Fibroblast of gingiva (primary cell): ENCODE results near the gene GTPBP3.
"Not testable (repeated sequence)": the region's sequence is repeated elsewhere in the genome, so short reads cannot be mapped to it uniquely, and the experiment has no call there.

Experiments used
- DNase-seq: peaks from one replicate; pipeline ENCODE4 v3.0.0-alpha.2; 2011; ENCODE audit warnings: low read depth

GTPBP3 gene, protein sequence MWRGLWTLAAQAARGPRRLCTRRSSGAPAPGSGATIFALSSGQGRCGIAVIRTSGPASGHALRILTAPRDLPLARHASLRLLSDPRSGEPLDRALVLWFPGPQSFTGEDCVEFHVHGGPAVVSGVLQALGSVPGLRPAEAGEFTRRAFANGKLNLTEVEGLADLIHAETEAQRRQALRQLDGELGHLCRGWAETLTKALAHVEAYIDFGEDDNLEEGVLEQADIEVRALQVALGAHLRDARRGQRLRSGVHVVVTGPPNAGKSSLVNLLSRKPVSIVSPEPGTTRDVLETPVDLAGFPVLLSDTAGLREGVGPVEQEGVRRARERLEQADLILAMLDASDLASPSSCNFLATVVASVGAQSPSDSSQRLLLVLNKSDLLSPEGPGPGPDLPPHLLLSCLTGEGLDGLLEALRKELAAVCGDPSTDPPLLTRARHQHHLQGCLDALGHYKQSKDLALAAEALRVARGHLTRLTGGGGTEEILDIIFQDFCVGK

DNA sequence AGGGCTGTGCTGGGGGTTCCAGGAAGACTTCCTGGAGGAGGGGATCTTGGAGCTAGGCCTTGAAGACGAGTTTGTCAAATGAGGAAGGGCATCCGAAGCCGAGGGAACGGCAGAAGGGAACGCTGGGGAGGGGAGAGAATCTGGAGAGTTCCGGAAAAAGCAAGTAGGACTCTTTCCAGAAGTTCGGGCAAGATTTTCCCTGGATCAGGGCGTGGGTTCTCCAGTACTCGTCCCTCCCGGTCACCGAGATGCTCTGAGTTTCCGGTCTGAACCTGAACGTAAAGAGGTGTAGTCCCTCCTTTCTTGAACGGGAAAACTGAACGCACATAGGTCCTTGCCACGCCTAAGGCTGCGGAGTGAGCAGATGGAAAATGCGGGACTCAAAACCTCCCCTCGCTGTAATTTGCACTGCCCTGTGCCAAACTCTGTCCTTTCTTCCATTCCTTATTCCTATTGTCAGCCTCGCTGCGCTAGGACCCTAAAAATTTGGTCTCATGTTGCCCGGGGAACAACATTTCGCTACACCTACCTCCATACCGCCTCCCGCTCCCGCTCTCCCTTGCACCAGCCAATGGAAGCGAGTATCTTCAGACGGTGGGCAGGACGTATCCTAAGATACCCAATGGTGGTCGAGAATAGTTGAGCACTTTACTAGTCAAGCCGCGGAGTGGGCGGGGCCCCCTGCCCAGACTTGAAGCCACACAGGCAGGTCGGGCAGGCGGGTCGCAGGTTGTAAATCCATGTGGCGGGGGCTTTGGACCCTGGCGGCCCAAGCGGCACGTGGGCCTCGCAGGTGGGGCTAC is at the start of gene GTPBP3:
GTPBP3 (plus strand) TSS at position 682 of the 803 bp plus-strand sequence; CDS start at position 741, 59 bp downstream.
- peak; percentile 98 for DNase-seq

DNA sequence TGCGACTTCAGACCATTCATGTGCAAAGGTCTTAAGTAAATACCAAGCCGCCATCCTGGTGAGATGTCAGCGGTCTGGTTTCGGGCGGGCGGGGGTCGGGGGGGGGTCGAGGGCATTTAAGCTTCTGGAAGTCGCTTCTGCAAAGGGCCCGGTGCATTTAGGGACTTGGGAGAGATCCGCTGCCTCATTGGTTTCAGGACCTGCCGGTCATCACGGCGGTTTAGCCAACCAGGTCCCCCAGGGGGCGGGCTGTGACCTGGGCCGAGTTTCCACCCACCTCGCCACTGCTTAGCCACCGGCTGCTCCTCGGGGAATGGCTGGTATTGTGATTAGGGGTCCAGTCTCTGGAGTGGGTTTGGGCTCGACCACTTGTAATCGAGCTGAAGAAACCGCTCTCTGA is 47.9 kb upstream of the GTPBP3 start:
- DNase-seq, result peak; percentile 86

DNA sequence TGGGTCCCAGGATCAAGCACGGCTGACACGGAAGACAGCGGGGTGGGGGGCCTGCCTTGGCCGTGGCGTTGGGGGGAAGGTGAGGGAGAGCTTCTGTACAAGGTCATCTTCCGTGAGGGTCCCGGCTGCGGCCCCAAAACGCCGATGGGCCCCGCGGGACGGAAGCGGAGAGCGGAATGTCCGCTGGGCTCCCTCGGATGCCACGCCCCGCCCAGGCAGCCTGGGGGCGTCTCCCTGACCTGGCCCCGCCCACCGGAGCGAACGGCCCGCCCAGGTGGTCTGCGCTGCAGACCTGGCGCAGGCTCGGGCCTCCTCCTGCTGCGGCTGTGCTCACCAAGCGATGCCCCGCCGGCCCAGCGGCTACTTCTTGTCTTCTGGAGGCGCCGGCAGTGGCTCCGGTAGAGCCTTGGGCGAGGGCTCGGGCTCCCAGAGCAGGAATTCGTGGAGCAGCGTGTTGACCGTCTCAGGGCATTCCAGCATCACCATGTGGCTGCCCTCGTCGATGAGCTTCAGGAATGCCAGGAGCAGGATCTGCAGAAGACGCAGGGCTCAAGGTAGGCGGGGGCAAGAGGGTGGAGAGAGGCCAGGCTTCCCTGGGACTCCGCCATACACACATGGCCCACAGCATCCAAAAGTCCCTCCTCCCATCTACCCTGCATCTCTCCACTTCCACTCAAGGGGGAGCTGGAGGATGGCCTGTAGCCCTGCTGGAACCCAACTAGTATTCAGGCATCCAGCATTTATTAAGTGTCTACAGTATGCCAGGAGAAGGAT is 44.9 kb upstream of the GTPBP3 start:
- DNase-seq, result peak; percentile 93

DNA sequence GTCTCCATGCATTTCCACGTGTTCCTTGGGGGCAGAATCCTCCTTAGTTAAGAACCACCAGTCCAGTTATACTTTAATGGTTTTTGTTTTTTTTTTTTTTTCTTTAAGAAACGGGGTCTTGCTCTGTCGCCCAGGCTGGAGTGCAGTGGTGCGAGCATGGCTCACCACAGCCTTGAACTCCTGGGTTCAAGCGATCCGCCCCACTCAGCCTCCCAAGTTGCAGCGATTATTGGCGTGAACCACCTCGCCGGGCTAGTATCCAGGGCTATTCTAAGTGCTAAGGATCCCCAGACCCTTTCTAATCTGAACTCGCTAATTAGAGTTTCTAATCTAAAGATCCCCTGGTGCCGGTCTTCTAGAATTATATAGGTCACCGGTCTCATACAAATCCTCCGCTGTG is 43.7 kb upstream of the GTPBP3 start:
- no peak for DNase-seq

DNA sequence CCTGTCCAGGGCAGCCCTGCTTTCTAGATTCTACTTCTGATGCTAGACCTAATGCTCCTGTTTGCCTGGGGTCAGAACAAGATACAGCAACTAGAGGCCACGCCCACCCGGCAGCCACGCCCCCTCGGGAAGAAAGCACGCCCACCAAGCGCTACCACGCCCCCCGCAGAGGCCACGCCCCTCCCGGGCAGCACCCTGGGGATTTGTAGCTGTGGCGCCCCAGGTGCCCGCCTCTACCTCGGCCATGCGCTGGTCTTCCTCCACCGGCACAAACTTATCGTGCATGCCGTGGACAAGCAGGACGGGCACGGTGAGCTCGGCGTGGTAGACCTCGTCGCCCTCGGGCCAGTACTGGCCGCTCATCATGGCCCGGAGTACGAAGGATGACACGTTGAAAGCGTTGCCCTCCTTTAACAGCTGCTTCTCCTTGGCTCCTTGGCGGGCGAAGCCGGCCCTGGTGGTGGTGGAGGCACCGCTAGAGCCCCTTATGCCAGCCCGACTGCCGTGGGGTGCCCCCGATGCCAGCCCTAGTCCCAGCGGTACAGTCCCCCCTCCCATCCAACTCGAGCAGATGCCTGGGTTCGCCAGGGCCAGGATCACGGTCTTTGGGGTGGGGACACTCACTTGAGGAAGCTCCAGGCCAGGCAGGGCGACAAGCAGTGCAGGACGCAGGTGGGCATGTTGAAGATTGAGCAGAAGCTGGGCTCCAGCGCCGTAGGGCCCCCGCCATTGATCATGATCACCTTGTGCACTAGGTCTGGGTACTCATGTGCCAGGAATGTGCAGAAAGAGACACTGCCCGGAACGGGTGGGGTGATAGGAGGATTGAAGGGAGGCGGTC is 43.1 kb upstream of the GTPBP3 start:
- DNase-seq, result no peak

DNA sequence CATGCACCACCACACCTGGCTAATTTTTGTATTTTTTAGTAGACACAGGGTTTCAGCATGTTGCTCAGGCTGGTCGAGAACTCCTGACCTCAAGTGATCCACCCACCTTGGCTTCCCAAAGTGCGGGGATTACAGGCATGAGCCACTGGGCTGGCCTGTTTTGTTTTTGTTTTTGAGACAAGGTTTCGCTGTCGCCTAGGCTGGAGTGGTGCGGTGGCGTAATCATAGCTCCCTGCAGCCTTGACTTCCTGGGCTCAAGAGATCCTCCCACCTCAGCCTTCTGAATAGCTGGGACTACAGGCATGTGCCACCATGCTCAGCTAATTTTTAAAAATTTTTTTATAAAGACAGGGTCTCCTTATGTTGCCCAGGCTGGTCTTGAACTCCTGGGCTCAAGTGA is 41.8 kb upstream of the GTPBP3 start:
- DNase-seq, result not testable (repeated sequence)

DNA sequence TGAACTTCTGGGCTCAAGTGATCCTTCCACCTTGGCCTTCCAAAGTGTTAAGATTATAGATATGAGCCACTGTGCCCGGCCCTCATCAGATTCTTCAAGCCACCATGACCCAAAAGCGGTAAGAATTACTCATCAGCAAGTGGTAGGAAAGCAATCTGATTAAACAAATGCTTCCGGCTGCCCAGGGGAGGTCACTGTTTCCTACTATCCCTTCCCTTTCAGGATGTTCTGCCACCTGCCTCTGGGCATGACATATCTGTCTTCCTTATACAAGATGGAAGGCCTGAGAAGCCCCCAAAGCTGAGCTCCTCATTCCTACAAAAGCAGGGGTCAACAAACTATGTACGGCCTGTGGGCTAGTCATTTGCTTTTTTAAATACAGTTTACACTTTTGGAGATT is 41.1 kb upstream of the GTPBP3 start:
- DNase-seq, result peak; percentile 27

DNA sequence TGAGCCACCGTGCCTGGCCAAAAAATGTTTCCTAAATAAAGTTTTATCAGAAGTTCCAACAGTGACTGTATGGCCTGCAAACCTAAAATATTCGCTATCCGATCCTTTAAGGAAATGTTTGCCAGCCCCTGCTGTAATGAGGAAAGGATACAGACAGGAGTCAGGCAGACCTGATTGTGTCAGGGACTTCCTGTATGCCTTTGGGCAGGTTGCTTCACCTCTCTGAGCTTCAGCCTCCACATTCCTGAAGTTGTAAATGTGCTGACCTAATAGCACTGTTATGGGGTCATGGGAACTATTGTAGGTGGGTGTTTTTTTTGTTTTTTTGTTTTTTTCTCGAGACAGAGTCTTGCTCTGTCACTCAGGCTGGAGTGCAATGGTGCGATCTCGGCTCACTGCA is 40.4 kb upstream of the GTPBP3 start:
- DNase-seq, result no peak

DNA sequence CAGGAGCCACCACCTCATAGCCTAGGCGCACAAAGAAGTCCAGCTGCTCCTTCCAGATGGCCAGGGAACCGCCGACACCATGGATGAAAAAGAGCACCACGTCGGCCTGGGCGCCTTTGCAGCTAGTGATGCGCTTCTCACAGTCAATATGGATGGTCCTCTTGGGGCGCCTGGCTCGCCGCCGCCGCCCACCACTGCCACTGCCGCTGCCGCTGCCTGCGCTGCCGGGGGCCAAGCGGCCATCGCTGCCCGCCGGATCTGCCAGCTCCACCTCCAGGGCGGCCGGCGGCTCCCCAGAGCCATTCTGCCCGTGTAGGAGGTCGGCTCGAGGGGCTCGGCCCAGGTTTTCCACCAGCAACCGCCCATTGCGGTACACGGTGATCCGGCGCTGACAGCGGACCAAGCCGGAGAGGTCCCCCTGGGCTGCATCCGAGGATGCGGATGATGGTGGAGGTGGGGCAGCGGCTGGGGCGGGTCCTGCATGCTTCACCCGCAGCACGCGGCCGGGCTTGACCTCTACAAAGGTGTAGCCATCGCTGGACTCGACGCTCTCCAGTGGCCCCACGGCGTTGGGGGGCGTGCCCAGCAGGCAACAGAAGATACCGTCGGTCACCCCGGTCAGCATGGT is 36.2 kb upstream of the GTPBP3 start:
- no peak for DNase-seq

DNA sequence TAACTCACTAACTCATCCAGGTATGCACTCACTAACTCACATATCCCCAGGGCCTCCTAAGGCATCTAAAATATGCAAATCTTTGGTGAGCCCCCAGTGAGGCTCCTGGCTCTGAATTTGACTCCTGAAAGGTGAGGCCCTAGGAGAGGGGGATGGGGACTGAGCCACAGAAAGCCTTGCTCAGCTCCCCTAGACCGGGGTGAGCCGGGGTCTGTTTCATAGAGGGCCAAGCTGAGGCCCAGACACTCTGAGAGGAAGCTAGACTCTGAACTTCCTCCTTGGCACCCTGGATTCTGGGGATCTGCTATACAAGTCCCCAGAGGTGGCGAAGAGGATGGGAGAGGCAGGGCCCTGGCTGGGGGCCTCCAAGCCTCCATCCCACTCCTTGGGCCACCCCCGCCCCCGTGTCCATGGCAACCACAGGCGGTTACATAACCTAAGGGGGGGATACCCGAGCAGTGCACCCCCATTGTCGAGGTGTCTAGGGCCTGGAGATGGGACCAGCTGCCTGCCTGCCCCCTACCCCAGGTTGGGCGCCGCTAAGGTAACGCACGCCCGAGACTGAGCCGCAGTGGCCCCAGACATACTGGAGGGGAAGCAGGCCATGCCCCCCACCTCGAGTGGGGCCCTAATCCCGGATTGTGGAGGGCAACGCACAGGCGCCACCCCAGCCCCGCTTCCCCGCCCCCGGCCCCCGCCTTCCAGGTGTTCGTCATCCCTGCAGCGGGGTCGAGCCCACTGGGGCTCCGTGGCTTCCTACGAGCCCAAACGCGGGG is 34.8 kb upstream of the GTPBP3 start:
- no peak for DNase-seq

DNA sequence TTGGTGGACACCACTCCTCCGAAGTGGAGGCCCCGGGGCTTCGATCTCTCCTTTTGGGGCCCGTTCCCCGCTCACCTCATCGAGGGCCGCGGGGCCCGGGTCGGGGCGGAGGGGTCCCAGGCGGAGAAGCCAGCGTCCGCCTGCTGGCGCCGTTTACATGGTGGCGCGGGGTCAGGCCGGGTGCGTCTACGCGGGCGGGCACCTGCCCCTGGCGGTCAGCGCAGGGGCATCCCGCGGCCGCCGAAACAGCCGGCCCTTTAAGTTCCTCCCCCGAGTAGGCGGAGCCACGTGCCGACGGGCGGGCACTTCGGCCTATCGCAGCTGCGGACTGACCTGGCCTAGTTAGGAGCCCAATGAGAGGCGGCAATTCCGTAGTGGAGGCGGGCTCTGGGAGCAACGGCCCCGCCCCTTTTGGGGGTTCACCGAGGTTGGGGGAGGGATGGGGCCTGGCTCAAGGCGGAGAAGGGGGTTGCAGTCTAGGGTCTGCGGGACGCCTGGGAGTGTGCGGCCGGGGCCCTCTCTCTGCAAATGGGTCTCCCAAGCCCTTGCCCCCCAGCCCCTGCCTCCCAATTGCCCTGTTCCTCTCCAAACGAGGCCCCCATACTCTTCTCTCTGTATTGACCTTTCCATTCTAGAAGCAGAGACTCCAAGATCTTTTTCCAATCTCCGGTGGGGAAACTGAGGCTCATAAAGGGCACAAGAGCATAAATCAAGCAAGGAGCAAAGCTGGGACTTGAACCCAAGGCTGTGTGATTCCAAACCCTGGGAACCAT is 34.0 kb upstream of the GTPBP3 start, which contains the start of gene ABHD8:
ABHD8 (minus strand) TSS at position 259 of the 773 bp plus-strand sequence. CDS start 1,809 bp downstream, outside the sequence.
- peak; percentile 94 for DNase-seq

DNA sequence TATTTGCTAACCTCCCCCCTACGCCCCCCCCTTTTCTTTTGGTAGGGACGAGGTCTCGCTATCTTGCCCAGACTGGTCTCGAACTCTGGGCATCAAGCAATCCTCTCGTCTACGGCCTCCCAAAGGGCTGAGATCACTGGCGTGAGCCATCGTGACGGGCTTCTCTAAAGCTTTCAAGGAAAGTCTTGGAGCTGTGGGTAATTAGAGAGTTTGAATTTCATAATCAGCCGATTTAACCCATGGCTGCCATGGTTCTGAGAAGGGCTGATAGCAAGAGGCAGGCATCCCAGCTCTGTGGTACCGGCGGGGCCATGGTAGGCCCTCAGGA is 33.4 kb upstream of the GTPBP3 start:
- DNase-seq, result peak; percentile 86

DNA sequence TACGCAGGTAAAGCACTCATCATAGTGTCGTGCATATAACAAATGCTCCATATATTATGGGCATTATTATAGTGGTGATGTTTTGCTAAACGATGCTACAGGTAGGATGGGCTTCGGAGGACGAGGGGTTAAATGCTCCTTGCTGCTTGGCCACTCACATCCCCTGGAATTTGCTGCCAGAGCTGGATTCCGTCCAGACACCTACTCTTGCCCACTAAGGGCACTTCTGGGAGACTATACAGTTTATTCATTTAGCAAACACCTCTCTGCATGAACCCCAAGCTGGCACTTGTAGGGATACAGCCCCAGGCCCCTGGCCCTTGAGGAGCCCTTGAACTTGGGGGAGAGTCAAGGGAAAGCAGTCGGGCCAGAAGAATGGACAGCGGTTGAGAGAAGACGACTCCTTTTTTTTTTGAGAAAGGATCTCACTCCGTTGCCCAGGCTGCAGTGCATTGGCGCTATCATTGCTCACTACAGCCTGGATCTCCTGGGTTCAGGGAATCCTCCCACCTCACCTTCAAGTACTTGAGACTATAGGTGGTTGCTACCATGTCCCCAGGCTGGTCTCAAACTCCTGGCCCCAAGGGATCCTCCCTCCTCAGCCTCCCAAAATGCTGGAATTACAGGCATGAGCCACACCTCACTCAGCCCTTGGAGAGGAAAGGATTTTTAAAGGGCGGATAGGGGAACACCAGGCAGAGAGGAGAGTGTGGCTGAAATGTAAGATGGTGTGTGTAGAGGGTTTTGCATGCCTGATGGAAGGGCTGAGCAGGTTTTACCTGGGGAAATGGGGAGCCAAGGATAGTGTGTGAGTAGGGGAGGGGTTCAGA is 32.8 kb upstream of the GTPBP3 start:
- DNase-seq, result peak; percentile 49

DNA sequence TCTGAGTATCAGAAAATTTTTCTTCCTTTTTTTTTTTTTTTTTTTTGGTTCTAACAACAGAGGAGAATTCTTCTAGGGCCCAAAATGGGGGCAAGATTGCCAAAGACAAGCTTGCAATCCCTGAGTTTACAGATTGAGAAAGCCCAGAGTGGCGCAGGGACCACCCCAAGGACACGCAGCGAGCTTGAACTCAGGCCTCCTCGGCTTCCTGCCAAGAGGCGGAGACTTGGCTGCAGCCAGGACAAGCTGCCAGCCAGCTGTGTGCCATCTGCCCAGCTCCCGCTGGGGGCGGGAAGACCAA is 32.2 kb upstream of the GTPBP3 start:
- DNase-seq, result no peak

DNA sequence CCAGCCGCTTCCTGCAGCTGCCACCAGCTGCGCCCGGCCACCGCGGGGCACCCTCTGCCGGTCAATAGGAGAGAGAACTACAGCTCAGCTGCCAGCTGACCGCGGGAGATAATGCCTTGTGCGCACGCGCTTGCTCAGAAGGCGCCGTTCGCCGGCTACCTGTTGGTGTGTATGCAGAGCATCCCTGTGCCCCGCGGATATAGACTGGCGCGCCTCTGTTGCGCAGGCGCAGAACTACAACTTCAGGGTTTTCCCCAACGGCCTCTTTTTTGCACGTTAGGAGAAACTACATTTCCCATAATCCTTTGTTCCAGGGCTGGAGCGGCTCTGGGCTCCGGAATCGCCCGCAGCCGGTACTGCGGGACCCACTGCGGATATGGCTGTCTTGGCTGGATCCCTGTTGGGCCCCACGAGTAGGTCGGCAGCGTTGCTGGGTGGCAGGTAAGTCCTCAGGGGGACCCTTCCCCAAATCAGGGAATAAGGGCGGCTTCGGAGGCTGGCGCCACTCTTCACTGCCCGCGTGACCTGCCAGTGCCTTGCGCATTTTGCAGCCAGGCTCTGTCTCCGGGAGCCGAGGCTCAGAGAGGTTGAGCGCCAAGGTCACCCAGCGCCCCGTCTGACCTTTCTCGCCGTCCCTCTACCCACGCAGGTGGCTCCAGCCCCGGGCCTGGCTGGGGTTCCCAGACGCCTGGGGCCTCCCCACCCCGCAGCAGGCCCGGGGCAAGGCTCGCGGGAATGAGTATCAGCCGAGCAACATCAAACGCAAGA is 31.7 kb upstream of the GTPBP3 start, which contains the start of gene MRPL34:
MRPL34 (plus strand) TSS at position 356 of the 768 bp plus-strand sequence; CDS start at position 377, 21 bp downstream.
- peak; percentile 100 for DNase-seq

DNA sequence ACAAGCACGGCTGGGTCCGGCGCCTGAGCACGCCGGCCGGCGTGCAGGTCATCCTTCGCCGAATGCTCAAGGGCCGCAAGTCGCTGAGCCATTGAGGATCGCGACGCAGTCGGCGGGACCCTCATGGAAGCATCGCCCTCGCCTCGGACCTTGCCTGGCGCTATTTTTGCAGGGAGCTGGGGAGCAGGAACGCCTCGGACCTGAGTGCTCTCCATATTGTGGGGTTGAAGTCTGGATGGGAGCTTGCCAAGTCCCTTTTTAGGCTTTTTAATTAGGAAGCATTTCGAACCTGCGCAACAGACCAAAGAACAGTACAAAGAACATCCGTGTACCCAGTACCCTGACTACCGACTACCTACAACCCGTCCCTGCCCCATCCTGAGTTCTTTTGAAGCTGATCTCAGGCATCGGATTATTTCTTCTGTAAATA is 31.1 kb upstream of the GTPBP3 start:
- DNase-seq, result no peak

DNA sequence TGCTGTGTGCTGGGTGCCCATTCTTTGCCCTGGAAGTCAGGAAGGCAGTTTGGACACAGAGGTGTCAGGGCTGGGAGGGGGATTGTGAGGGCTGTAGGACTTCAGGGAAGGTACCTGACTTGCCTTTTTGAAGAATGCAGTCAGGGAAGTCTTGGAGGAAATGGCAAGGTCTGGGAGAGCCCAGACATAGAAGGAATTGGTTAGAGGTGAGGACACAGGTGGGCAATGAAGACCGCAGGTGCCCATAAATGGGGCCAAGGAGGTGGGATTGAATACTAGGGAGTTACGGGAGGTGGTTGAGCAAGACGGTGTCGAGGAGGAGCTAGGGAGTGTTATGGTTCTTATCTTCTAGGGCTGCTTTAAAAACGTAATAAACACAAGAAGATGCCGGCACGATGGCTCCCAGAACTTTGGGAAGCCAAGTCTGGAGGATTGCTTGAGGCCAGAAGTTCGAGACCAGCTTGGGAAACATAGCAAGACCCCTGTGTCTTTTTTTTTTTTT is 29.4 kb upstream of the GTPBP3 start:
- no peak for DNase-seq
